GM12872 (cell line): ENCODE measurements around the gene ANTXRL.

Experiments
- TF ChIP-seq, protein P1 (sequence below): IDR thresholded peaks from 3 replicates; pipeline ENCODE4 v1.5.1; 2011; ENCODE audit warnings: low read depth, mild to moderate bottlenecking, low read length, moderate library complexity; ENCODE audit not compliant: insufficient read depth

The ANTXRL gene

GRCh38 chr10:46266306-46266985, 20.4 kb upstream of the ANTXRL start:
- TF ChIP-seq, protein P1, sequence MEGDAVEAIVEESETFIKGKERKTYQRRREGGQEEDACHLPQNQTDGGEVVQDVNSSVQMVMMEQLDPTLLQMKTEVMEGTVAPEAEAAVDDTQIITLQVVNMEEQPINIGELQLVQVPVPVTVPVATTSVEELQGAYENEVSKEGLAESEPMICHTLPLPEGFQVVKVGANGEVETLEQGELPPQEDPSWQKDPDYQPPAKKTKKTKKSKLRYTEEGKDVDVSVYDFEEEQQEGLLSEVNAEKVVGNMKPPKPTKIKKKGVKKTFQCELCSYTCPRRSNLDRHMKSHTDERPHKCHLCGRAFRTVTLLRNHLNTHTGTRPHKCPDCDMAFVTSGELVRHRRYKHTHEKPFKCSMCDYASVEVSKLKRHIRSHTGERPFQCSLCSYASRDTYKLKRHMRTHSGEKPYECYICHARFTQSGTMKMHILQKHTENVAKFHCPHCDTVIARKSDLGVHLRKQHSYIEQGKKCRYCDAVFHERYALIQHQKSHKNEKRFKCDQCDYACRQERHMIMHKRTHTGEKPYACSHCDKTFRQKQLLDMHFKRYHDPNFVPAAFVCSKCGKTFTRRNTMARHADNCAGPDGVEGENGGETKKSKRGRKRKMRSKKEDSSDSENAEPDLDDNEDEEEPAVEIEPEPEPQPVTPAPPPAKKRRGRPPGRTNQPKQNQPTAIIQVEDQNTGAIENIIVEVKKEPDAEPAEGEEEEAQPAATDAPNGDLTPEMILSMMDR, result no peak

GRCh38 chr10:46267132-46267985, 19.4 kb upstream of the ANTXRL start:
- TF ChIP-seq, protein P1, result no peak

DNA sequence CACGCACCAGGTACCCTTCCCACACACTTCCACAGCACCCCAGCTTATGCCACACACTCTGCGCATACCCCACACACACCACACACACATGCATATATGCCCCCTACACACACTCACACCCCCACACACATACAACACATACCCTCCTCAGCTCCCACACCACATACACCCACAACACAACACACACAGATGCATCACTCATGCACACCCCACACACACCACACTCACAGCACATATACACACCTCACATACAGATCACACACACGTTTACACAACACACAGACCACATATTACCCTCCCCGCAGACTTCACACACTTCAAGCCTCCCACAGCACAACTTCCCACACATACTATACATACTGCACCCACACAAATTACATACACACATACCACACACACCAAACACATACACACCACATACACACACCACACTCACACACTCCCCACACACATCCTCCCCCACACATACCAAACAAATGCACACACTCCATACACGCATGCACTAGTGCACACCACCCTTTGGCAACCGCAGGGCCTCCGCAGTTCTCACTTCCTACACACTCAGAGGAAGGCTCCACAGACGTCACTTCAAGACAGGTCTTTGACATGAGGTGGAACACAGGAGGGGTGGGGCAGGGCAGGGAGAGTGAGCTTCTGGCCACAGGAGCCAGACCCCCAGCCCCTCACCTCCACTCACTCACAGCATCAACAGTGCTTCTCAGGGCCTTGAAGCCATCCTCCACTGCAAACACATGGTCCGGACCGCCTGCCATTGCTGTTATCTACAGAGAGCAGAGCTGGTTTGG, 18.5 kb upstream of the ANTXRL start:
- TF ChIP-seq, protein P1, result no peak

DNA sequence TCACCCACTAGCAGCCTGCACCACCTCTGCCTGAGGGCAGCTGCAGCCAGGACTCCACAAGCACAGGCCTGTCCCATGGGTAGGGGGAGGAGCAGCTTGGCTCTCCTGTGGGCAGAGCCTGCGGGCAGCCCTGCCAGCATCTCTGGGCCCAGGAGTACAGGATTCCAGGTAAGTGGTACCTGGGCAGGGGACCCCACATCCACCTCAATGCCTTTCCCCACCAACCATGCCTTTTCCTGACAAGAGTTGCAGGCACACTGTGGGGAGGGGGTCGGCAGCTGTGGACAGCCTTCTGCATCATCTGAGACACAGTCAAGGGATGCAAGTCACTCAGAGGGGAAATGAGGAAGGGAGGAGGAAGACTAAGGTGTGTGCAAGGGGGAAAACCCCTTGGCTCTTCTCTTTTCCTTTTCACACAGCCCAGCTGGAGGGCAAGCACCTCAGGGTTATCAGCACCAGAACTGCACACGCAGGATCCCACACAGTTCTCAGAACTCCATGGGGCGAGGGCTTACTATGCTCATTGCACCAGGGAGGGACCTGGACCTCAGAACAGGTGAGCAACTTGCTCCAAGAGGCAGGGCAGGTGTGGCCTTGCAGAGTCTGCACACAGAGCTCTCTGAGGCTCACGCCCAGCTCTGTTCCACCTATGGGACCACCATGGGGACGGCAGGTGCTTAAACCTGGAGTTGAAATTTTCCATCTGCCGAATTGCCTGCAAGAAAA, 16.5 kb upstream of the ANTXRL start:
- TF ChIP-seq, protein P1, result no peak

DNA sequence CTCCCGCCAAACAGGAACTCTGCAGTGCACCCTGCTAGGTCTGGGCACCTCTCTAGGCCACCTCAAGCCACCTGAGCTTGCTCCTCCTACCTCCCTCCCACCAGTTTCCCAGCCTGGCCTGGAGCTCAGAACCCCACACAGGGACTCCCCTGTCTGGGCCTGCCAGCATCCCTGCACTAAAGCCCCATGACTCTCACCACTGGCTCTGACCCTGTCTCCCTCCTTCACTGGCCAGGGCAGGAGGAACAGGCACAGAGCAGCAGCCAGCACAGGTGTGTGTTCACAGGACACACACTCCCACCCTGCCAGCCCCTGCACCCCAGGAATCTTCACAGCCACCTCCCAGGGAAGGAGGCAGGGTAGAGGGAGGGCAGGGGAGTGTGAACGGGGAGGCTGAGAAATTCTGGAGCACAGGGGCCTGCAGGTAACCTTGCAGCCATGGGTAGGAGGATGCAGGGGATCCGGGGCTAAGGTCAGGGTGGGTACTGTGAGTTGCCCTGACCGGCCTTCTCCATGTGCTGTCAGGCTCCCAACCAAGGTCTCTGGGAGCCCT, 13.9 kb upstream of the ANTXRL start:
- TF ChIP-seq, protein P1, result no peak

- TF ChIP-seq, protein P1, result no peak
Measured at GRCh38 chr10:46273506-46274477, 13.0 kb upstream of the ANTXRL start.
